ENCODE results near the gene USP6NL. TPM values are rescaled to one million over a fixed set of nuclear protein-coding genes. Genes with fewer than 3 reads are reported as not detected.

The USP6NL gene
- total RNA-seq, 1 experiment from 2014 or later = 22.1 TPM

DNA sequence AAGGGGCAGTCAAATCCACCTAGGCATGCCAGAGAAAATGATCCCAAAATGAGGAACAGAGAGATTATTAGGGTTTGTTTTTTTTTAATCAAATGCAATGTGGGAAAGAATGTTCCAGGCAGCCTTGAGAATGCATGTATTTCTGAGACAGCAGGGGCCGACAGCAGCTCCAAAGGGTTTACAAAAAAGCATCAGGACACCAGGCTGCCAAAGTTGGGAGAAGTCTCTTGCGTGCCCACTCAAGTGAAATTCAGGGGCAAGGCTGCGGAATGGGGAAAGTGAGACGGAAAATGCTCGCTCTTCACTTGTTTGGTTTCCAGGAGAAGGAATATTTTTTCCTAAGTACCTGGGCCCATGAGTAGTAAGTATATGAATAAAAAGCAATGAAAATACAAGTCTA, 101.2 kb downstream of the USP6NL start:
- Histone ChIP-seq H3K36me3 (ENCODE audit: low read depth) (no peaks in the 10 kb centered on the region), H3K4me1 (replicated peaks; ENCODE audit: insufficient read depth) (no peaks in the 10 kb centered on the region), H3K27me3 (ENCODE audit: insufficient read depth, low read depth) (no peaks in the 10 kb centered on the region), H3K79me2 (ENCODE audit: low read depth) (no peaks in the 10 kb centered on the region), H3K9me2 (ENCODE audit: insufficient read depth) (no peaks in the 10 kb centered on the region), H2AFZ (no peak overlapping the region), H3K4me3 (no peak overlapping the region), H3K4me2 (no peak overlapping the region), H3K9me3 (ENCODE audit: insufficient read depth, low read depth) (no peaks in the 10 kb centered on the region), H3K27ac (no peak overlapping the region), H3F3A (ENCODE audit: insufficient read depth, low read depth) (no peaks in the 10 kb centered on the region), H4K20me1 (ENCODE audit: insufficient read depth) (no peaks in the 10 kb centered on the region; the same call in 1 of the 2 replicates)
- POLR2A ChIA-PET (ENCODE audit: unreplicated experiment) = no interaction called here
- CTCF ChIA-PET = no interaction called here
- TF ChIP-seq EZH2 (IDR thresholded peaks at IDR 0.05; ENCODE audit: low read depth) = no peak
- TF ChIP-seq, protein P1, sequence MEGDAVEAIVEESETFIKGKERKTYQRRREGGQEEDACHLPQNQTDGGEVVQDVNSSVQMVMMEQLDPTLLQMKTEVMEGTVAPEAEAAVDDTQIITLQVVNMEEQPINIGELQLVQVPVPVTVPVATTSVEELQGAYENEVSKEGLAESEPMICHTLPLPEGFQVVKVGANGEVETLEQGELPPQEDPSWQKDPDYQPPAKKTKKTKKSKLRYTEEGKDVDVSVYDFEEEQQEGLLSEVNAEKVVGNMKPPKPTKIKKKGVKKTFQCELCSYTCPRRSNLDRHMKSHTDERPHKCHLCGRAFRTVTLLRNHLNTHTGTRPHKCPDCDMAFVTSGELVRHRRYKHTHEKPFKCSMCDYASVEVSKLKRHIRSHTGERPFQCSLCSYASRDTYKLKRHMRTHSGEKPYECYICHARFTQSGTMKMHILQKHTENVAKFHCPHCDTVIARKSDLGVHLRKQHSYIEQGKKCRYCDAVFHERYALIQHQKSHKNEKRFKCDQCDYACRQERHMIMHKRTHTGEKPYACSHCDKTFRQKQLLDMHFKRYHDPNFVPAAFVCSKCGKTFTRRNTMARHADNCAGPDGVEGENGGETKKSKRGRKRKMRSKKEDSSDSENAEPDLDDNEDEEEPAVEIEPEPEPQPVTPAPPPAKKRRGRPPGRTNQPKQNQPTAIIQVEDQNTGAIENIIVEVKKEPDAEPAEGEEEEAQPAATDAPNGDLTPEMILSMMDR (conservative IDR thresholded peaks at IDR 0.05) = no peak
- intact Hi-C loops (cut with micrococcal nuclease; ENCODE audit: unreplicated experiment) = no loop called here
- DNase-seq = no peak
- BruUV-seq (replicated peaks) = no TSS peak

DNA sequence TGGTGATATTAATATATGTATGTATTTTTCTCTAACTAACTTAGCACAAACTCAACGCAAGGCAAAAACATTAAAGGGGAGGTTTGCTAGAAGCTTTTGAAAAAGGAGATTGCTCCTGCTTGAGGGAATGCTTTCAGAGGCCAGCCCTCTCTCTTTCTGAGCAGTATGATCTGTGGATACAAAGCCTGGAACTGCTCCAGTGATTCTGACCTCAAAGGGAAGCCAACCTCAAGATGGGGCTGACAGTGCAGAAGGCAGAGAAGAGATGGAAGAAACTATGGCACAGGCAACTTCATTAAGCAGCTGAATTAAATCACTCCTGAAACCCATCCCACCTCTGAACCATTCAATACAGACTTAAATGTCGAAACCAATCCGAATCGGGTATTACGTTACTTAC, 102.4 kb downstream of the USP6NL start:
- BruUV-seq (replicated peaks) = no TSS peak
- H3F3A ChIP-seq (ENCODE audit: insufficient read depth, low read depth) = no peaks in the 10 kb centered on the region
- no peak overlapping the region for H3K4me2 ChIP-seq
- H2AFZ ChIP-seq = no peak overlapping the region
- no peak for DNase-seq
- H3K79me2 ChIP-seq (ENCODE audit: low read depth) = no peaks in the 10 kb centered on the region
- no peaks in the 10 kb centered on the region for H3K4me1 ChIP-seq (replicated peaks; ENCODE audit: insufficient read depth)
- H3K27ac ChIP-seq = no peak overlapping the region
- H3K27me3 ChIP-seq (ENCODE audit: insufficient read depth, low read depth) = no peaks in the 10 kb centered on the region
- no peak overlapping the region for H3K4me3 ChIP-seq
- intact Hi-C loops (cut with micrococcal nuclease; ENCODE audit: unreplicated experiment) = no loop called here
- H3K9me2 ChIP-seq (ENCODE audit: insufficient read depth) = no peaks in the 10 kb centered on the region
- H4K20me1 ChIP-seq (ENCODE audit: insufficient read depth) = no peaks in the 10 kb centered on the region
- H3K9me3 ChIP-seq (ENCODE audit: insufficient read depth, low read depth) = no peaks in the 10 kb centered on the region
- no peak for TF ChIP-seq EZH2 (IDR thresholded peaks at IDR 0.05; ENCODE audit: low read depth)
- TF ChIP-seq, protein P1 (conservative IDR thresholded peaks at IDR 0.05) = no peak
- POLR2A ChIA-PET (ENCODE audit: unreplicated experiment) = no interaction called here
- no peaks in the 10 kb centered on the region for H3K36me3 ChIP-seq (ENCODE audit: low read depth)
- CTCF ChIA-PET = no interaction called here

DNA sequence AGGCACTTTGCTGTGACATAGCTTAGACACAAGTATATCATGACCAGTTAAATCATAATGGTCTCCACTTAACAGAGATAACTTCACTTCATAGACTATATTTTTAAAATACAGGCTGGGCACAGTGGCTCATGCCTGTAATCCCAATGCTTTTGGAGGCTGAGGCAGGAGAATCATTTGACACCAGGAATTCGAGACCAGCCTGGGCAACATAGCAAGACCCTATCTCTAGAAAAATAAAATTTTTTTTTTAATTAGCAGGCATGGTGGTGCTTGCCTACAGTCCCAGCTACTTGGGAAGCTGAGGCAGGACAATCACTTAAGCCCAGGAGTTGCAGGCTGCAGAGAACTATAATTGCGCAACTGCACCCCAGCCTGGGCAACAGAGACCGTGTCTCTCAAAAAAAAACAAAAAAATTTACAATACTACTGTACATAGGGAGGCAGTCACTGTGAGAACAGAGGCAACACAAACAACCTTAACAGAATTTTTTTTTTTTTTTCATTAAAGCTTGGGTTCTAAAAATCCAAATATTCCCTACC, 105.1 kb downstream of the USP6NL start:
- BruUV-seq (replicated peaks) = no TSS peak

More for the DNA sequence above, 105.1 kb downstream of the USP6NL start:
- Histone ChIP-seq H4K20me1 (ENCODE audit: insufficient read depth) (no peaks in the 10 kb centered on the region), H3K79me2 (ENCODE audit: low read depth) (no peaks in the 10 kb centered on the region), H3F3A (ENCODE audit: insufficient read depth, low read depth) (no peaks in the 10 kb centered on the region), H3K4me2 (no peak overlapping the region), H3K9me2 (ENCODE audit: insufficient read depth) (no peaks in the 10 kb centered on the region), H3K4me1 (replicated peaks; ENCODE audit: insufficient read depth) (no peaks in the 10 kb centered on the region), H3K27me3 (ENCODE audit: insufficient read depth, low read depth) (no peaks in the 10 kb centered on the region), H3K4me3 (no peak overlapping the region), H3K27ac (no peak overlapping the region), H3K36me3 (ENCODE audit: low read depth) (no peaks in the 10 kb centered on the region), H2AFZ (no peak overlapping the region), H3K9me3 (ENCODE audit: insufficient read depth, low read depth) (no peaks in the 10 kb centered on the region)
- no peak for DNase-seq
- intact Hi-C loops (cut with micrococcal nuclease; ENCODE audit: unreplicated experiment) = no loop called here
- TF ChIP-seq, protein P1 (conservative IDR thresholded peaks at IDR 0.05) = no peak
- TF ChIP-seq EZH2 (IDR thresholded peaks at IDR 0.05; ENCODE audit: low read depth) = no peak
- POLR2A ChIA-PET (ENCODE audit: unreplicated experiment) = interaction anchor here (0.6 kb wide), 1 partner anchor 61 kb away, joined by 6 read pairs; no protein-coding TSS in a partner anchor
- CTCF ChIA-PET = no interaction called here
